Neural crest cell (in vitro differentiated cells): Measurements from ENCODE around the gene RAP1A. TPM values are rescaled to one million over a fixed set of nuclear protein-coding genes. Genes with fewer than 3 reads are reported as not detected.
"Not testable (repeated sequence)": the region's sequence is repeated elsewhere in the genome, so short reads cannot be mapped to it uniquely, and the experiment has no call there.

Experiments
- DNase-seq: peaks from one replicate; pipeline ENCODE4 v3.0.0; 2021; ENCODE audit warnings: low read depth, mixed read lengths, low spot score
- H3K27ac Mint-ChIP-seq: one replicate; pipeline ENCODE4 v1.8.0; 2021; ENCODE audit warnings: mild to moderate bottlenecking, mixed read lengths; ENCODE audit not compliant: unreplicated experiment
- H3K27me3 Mint-ChIP-seq: 2 replicates; pipeline ENCODE4 v1.8.0; 2021; ENCODE audit warnings: low read depth, mild to moderate bottlenecking, mixed read lengths
- H3K36me3 Mint-ChIP-seq: 2 replicates; pipeline ENCODE4 v1.8.0; 2021; ENCODE audit warnings: low read depth, mild to moderate bottlenecking, mixed read lengths
- H3K4me1 Mint-ChIP-seq: 2 replicates; pipeline ENCODE4 v1.8.0; 2021; ENCODE audit warnings: mixed read lengths
- H3K4me3 Mint-ChIP-seq: one replicate; pipeline ENCODE4 v1.8.0; 2021; ENCODE audit warnings: mild to moderate bottlenecking, mixed read lengths
- H3K9me3 Mint-ChIP-seq: 2 replicates; pipeline ENCODE4 v1.8.0; 2021; ENCODE audit warnings: mixed read lengths
- total RNA-seq: library from RNA; stranded (reverse); gene quantifications from 2 replicates; pipeline ENCODE4 v1.2.1, GENCODE V29; 2021
- TF ChIP-seq, protein P1 (sequence below): fragments of 200-600 bp; sonication (generic); conservative IDR thresholded peaks from 2 replicates; pipeline ENCODE4 v1.5.0; 2021; ENCODE audit warnings: antibody characterized with exemption, mild to moderate bottlenecking

RAP1A gene
- total RNA-seq, 1 donor from 2014 or later: 32.5 TPM

DNA sequence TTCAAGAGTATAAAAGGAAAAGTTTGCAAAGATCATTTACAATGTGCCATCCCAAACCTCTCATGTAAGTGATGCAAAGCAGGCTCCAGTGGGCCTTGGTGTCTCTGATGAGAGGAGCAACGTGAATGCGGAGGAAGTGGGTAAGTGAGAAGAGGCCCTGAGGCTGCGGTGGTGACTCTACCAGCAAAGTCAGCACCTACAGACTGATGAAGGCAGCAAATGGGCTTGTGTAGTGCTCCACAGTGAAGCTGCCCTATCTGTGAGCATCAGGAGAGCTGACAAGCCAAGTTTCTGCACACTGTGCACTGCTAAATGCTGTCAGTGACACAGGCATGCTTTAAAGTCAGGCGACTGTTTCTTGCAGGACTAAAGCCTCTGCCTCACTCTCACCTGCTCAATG is 15.6 kb upstream of the RAP1A start:
- TF ChIP-seq, protein P1, sequence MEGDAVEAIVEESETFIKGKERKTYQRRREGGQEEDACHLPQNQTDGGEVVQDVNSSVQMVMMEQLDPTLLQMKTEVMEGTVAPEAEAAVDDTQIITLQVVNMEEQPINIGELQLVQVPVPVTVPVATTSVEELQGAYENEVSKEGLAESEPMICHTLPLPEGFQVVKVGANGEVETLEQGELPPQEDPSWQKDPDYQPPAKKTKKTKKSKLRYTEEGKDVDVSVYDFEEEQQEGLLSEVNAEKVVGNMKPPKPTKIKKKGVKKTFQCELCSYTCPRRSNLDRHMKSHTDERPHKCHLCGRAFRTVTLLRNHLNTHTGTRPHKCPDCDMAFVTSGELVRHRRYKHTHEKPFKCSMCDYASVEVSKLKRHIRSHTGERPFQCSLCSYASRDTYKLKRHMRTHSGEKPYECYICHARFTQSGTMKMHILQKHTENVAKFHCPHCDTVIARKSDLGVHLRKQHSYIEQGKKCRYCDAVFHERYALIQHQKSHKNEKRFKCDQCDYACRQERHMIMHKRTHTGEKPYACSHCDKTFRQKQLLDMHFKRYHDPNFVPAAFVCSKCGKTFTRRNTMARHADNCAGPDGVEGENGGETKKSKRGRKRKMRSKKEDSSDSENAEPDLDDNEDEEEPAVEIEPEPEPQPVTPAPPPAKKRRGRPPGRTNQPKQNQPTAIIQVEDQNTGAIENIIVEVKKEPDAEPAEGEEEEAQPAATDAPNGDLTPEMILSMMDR: no peak
- Mint-ChIP-seq H3K27me3 (peaks cover 4% of the 10 kb centered on the region), H3K9me3 (no peaks in the 10 kb centered on the region), H3K4me1 (peaks cover 4% of the 10 kb centered on the region), H3K4me3 (no peak overlapping the region), H3K27ac (no peak overlapping the region), H3K36me3 (peaks cover 2% of the 10 kb centered on the region)
- DNase-seq: no peak

DNA sequence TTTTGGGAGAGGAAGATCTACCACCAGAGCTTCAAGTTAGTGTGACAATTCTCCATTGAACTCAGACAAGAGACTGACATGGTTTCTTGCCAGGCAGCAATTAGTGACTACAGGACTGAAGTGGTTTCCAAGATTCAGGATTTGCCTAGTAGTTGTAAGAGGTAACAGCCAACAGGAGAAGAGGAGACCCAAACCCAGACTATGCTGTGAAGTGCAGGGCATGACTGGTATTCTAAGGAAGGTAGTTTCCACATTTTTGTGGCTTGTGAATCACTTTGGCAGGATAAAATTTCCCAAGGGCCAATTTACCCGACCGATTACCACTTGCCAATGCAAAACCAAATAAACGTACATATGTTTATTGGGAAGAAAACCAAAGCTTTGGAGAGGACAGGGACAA is 14.7 kb upstream of the RAP1A start:
- Mint-ChIP-seq H3K27me3 (peaks cover 4% of the 10 kb centered on the region), H3K36me3 (peaks cover 2% of the 10 kb centered on the region), H3K4me1 (peaks cover 4% of the 10 kb centered on the region), H3K9me3 (no peaks in the 10 kb centered on the region), H3K27ac (no peak overlapping the region), H3K4me3 (no peak overlapping the region)
- DNase-seq: no peak
- TF ChIP-seq, protein P1: no peak

DNA sequence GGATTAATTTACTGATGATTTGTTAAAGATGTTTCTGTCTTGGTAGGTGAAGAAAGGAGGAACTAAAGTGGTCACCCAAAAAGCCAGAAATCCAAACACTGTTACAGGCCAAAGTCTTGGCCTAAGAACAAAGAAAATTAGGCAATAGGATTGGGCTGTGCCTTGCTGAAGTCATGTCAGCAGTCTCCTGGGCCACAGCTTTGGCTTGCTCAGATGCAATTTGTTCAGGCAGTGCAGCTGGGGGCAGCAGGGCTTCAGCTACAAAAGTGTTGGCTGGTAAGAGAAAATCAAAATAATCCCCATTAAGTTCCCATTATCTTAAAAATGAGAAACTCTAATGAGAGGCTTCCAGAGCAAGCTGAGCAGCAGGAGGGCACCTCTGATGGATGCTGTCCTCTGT is 14.0 kb upstream of the RAP1A start:
- peaks cover 4% of the 10 kb centered on the region for H3K27me3 Mint-ChIP-seq
- peaks cover 2% of the 10 kb centered on the region for H3K36me3 Mint-ChIP-seq
- peaks cover 4% of the 10 kb centered on the region for H3K4me1 Mint-ChIP-seq
- H3K9me3 Mint-ChIP-seq: no peaks in the 10 kb centered on the region
- H3K27ac Mint-ChIP-seq: no peak overlapping the region
- H3K4me3 Mint-ChIP-seq: no peak overlapping the region
- no peak for DNase-seq
- TF ChIP-seq, protein P1: no peak

DNA sequence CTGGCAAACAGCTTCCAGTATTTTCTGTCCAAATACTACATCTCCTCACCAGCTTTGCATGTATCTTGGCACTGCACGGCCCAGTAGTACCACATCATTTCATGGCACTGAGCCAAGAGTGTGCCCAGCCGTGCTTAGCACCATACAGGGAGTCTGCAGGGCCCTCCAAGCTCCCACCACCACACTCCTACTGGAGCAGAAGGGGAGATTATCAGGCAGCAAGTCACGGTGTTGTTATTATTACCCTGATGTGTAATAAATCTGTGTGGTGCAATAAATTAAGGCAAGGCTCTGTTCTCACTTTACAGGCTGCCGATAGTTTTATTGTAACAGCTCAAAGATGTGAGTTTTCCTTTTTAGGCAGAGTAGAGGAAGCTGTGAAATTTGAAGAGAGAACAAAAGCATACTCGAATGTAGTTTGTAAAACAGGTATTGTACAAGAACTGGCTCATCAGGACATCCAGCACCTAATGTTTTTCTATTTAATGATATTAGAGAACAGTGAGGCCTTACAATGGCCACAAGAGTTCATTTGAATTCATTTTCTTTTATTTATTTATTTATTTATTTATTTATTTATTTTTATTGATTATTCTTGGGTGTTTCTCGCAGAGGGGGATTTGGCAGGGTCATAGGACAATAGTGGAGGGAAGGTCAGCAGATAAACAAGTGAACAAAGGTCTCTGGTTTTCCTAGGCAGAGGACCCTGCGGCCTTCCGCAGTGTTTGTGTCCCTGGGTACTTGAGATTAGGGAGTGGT is 13.0 kb upstream of the RAP1A start:
- H3K27me3 Mint-ChIP-seq, H3K9me3 Mint-ChIP-seq, H3K4me3 Mint-ChIP-seq, H3K4me1 Mint-ChIP-seq, H3K36me3 Mint-ChIP-seq, DNase-seq, H3K27ac Mint-ChIP-seq: not testable (repeated sequence)

DNA sequence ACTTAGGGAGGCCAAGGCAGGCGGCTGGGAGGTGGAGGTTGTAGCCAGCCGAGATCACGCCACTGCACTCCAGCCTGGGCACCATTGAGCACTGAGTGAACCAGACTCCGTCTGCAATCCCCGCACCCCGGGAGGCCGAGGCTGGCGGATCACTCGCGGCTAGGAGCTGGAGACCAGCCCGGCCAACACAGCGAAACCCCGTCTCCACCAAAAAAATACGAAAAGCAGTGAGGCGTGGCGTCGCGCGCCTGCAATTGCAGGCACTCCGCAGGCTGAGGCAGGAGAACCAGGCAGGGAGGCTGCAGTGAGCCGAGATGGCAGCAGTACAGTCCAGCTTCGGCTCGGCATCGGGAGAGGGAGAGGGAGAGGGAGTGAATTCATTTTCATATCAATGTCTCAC is 11.1 kb upstream of the RAP1A start:
- H3K27me3 Mint-ChIP-seq, H3K27ac Mint-ChIP-seq, H3K36me3 Mint-ChIP-seq, DNase-seq, H3K4me1 Mint-ChIP-seq, H3K9me3 Mint-ChIP-seq, H3K4me3 Mint-ChIP-seq: not testable (repeated sequence)

DNA sequence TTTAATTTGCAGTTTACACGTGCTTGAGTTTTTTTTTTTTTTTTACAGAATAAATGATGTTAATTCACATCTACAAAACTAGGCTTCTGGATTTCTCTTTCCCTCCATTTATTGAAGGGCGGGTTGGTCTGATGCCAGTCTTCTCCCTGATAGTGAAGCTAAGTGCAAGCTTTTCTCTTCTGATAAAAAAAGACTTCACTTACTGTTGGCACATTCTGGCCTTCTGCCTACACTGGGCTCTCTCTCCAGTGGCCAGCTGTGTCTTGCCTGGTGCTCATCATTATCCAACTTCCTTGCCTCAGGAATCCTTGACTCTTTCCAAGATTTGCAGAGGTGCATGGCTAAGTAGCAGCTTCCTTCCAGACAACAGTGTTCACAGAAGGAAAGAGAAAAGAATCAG is 7.6 kb upstream of the RAP1A start:
- Mint-ChIP-seq H3K4me3 (no peak overlapping the region), H3K27me3 (peaks cover 2% of the 10 kb centered on the region), H3K4me1 (no peaks in the 10 kb centered on the region), H3K27ac (no peak overlapping the region), H3K36me3 (no peaks in the 10 kb centered on the region), H3K9me3 (no peaks in the 10 kb centered on the region)
- no peak for DNase-seq
- TF ChIP-seq, protein P1: no peak
